Tibial artery (tissue), 4 donors: ENCODE measurements around the gene FNDC3A.

ENCODE experiments used
- DNase-seq, 2 donors: peaks; one replicate each; pipeline ENCODE4 v3.0.0-alpha.2; 2019
- H3K27ac ChIP-seq, 2 donors: fragments of 200-600 bp; sonication (generic) in 1 of 2; 1 replicate in 1 of 2; 2 replicates in 1 of 2; pipeline ENCODE4 v1.5.1; 2018 to 2019; ENCODE audit warnings: mild to moderate bottlenecking in 1 of 2
- H3K27me3 ChIP-seq, 2 donors: fragments of 200-600 bp; sonication (generic) in 1 of 2; one replicate each; pipeline versions ENCODE4 v1.5.1 to v1.6.0; 2016 to 2019
- H3K36me3 ChIP-seq, 3 donors: fragments of 200-600 bp; sonication (generic) in 2 of 3; one replicate each; pipeline ENCODE4 v1.5.1; 2016 to 2019; ENCODE audit warnings: mild to moderate bottlenecking in 2 of 3
- H3K4me1 ChIP-seq, 4 donors: fragments of 200-600 bp; sonication (generic) in 2 of 4; 1 replicate in 3 of 4; 2 replicates in 1 of 4; pipeline ENCODE4 v1.5.1; 2016 to 2019
- H3K4me3 ChIP-seq, 2 donors: fragments of 200-600 bp; sonication (generic) in 1 of 2; 1 replicate in 1 of 2; 2 replicates in 1 of 2; pipeline ENCODE4 v1.5.1; 2018 to 2019; ENCODE audit warnings: mild to moderate bottlenecking in 2 of 2
- H3K9me3 ChIP-seq, 3 donors: fragments of 200-600 bp; sonication (generic) in 1 of 3; one replicate each; pipeline ENCODE4 v1.5.1; 2016 to 2019
- intact Hi-C: fragments of 100-400 bp; cut with DNase I; formaldehyde crosslinking; loops from one replicate; pipeline ENCODE4 v1.15.0; 2023; ENCODE audit warnings: low total_unique reads
- TF ChIP-seq, protein P1 (sequence below), 2 experiments: fragments of 200-600 bp in 1 of 2; fragments of 450-650 bp in 1 of 2; IDR thresholded peaks; one replicate each; pipeline ENCODE4 v1.5.1; 2017 to 2019; ENCODE audit warnings: antibody characterized with exemption in 2 of 2, mild to moderate bottlenecking in 1 of 2, moderate library complexity in 1 of 2

Gene FNDC3A

GRCh38 chr13:49183672-49184325 is 208.1 kb downstream of the FNDC3A start:
- TF ChIP-seq, protein P1, sequence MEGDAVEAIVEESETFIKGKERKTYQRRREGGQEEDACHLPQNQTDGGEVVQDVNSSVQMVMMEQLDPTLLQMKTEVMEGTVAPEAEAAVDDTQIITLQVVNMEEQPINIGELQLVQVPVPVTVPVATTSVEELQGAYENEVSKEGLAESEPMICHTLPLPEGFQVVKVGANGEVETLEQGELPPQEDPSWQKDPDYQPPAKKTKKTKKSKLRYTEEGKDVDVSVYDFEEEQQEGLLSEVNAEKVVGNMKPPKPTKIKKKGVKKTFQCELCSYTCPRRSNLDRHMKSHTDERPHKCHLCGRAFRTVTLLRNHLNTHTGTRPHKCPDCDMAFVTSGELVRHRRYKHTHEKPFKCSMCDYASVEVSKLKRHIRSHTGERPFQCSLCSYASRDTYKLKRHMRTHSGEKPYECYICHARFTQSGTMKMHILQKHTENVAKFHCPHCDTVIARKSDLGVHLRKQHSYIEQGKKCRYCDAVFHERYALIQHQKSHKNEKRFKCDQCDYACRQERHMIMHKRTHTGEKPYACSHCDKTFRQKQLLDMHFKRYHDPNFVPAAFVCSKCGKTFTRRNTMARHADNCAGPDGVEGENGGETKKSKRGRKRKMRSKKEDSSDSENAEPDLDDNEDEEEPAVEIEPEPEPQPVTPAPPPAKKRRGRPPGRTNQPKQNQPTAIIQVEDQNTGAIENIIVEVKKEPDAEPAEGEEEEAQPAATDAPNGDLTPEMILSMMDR (IDR thresholded peaks at IDR 0.05), result no peak
- Histone ChIP-seq H3K27ac (no peak overlapping the region), H3K4me1 (no peaks in the 10 kb centered on the region), H3K36me3 (peaks cover 50 to 65% (median 55%) of the 10 kb centered on the region in 3 donors), H3K27me3 (no peaks in the 10 kb centered on the region), H3K4me3 (no peak overlapping the region), H3K9me3 (no peaks in the 10 kb centered on the region)
- intact Hi-C loops, result no loop called here
- no peak for DNase-seq

GRCh38 chr13:49184621-49185020 is 208.9 kb downstream of the FNDC3A start:
- TF ChIP-seq, protein P1 (IDR thresholded peaks at IDR 0.05), result no peak
- Histone ChIP-seq H3K27me3 (no peaks in the 10 kb centered on the region), H3K9me3 (no peaks in the 10 kb centered on the region), H3K4me3 (no peak overlapping the region), H3K36me3 (peaks cover 41 to 69% (median 54%) of the 10 kb centered on the region in 3 donors), H3K4me1 (no peaks in the 10 kb centered on the region), H3K27ac (no peak overlapping the region)
- DNase-seq, result no peak
- intact Hi-C loops, result no loop called here

DNA sequence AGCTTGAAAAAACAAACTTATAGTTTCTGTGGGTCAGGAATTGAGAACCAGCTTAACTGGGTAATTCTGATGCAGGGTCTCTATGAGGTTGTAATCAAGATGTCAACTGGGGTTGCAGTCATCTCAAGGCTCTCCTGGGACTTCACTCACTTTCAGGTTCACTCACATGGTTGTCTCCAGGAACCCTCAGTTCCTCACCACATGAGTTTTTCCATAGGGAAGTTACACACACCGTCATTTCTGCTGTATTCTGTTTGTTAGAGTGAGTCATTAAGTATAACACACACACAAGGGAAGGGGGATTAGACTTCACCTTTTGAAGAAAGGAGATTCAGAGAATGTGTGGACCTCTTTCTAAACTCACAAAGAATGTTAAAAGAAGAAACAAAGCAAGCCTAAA is 209.6 kb downstream of the FNDC3A start:
- Histone ChIP-seq H3K36me3 (peaks cover 40 to 69% (median 54%) of the 10 kb centered on the region in 3 donors), H3K4me3 (no peak overlapping the region), H3K27me3 (no peaks in the 10 kb centered on the region), H3K4me1 (no peaks in the 10 kb centered on the region), H3K27ac (no peak overlapping the region), H3K9me3 (no peaks in the 10 kb centered on the region)
- TF ChIP-seq, protein P1 (IDR thresholded peaks at IDR 0.05), result no peak
- intact Hi-C loops, result no loop called here
- DNase-seq, result no peak

GRCh38 chr13:49190901-49191300 is 215.2 kb downstream of the FNDC3A start:
- intact Hi-C loops, result no loop called here
- Histone ChIP-seq H3K27ac (no peak overlapping the region), H3K27me3 (no peaks in the 10 kb centered on the region), H3K4me1 (no peaks in the 10 kb centered on the region), H3K9me3 (no peaks in the 10 kb centered on the region), H3K36me3 (peaks cover 60 to 81% (median 69%) of the 10 kb centered on the region in 3 donors), H3K4me3 (no peak overlapping the region)
- no peak for DNase-seq
- TF ChIP-seq, protein P1 (IDR thresholded peaks at IDR 0.05), result no peak

GRCh38 chr13:49206641-49207040 is 230.9 kb downstream of the FNDC3A start:
- Histone ChIP-seq H3K4me3 (no peak overlapping the region), H3K9me3 (no peaks in the 10 kb centered on the region), H3K27ac (no peak overlapping the region), H3K4me1 (no peaks in the 10 kb centered on the region), H3K36me3 (peaks cover 51 to 77% (median 63%) of the 10 kb centered on the region in 3 donors), H3K27me3 (no peaks in the 10 kb centered on the region)
- intact Hi-C loops, result no loop called here
- DNase-seq, result no peak
- TF ChIP-seq, protein P1 (IDR thresholded peaks at IDR 0.05), result no peak
